ENCODE data around the gene MKNK1. TPM values are rescaled to one million over a fixed set of nuclear protein-coding genes. Genes with fewer than 3 reads are reported as not detected.

MKNK1 gene
- total and polyA plus RNA-seq, 2 of the 8 experiments (the other 6 are each of a cell fraction or from before 2014, with no cell fraction given) = 13.9 to 21.5 TPM

DNA sequence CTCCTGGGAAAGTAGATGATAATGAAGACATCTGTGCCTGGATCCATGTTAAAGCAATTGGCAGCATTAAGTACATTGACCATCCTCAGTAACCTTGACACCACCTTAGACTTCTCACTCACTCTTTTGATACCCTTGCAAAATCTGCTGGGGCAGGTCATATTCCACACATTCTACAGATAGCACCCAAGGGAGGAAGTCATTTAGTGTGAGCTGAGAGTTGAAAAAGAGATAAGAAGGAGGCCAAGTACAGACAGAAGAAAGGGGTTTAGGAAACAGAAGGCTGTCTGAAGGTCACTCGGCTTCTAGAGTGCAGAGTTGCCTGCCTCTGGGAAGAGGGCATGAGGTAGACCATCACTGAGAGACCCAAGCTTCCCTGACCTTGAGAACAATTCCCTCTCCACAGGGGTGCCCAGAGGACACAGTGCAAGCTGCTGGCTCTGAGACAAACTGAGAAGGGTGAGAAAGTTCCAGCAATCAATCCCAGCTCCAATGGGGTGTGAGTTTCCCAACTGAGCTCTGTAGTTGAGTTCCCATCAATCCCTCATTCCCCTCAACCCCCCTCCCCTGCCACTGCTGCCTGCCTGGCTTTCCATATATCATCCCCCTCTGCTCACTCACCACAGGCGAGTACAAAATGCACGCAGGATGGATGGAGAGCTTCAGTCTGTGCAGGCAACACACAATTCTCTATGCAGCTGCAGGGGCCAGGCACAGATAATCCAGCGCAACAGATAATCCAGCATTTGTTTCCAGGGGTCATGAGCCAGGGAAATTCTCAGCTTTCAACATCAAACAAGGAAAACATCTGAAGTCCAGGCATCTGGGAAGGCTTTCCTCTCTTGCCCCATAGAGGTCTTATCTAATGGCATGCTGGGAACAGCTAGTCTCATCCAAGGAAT lies 19.9 kb upstream of the MKNK1 start (continued):
- TF ChIP-seq TCF12 (IDR thresholded peaks at IDR 0.05; ENCODE audit: low read depth, low read length) (no peak), TAF1 (IDR thresholded peaks at IDR 0.05; ENCODE audit: low read depth, low read length) (no peak), SIN3A (conservative IDR thresholded peaks at IDR 0.05 in 1 of 2, IDR thresholded peaks at IDR 0.05 in 1 of 2; ENCODE audit: low read depth in 1 of 2, low read length in 2 of 2) (no peak)
- TF ChIP-seq, protein P1, sequence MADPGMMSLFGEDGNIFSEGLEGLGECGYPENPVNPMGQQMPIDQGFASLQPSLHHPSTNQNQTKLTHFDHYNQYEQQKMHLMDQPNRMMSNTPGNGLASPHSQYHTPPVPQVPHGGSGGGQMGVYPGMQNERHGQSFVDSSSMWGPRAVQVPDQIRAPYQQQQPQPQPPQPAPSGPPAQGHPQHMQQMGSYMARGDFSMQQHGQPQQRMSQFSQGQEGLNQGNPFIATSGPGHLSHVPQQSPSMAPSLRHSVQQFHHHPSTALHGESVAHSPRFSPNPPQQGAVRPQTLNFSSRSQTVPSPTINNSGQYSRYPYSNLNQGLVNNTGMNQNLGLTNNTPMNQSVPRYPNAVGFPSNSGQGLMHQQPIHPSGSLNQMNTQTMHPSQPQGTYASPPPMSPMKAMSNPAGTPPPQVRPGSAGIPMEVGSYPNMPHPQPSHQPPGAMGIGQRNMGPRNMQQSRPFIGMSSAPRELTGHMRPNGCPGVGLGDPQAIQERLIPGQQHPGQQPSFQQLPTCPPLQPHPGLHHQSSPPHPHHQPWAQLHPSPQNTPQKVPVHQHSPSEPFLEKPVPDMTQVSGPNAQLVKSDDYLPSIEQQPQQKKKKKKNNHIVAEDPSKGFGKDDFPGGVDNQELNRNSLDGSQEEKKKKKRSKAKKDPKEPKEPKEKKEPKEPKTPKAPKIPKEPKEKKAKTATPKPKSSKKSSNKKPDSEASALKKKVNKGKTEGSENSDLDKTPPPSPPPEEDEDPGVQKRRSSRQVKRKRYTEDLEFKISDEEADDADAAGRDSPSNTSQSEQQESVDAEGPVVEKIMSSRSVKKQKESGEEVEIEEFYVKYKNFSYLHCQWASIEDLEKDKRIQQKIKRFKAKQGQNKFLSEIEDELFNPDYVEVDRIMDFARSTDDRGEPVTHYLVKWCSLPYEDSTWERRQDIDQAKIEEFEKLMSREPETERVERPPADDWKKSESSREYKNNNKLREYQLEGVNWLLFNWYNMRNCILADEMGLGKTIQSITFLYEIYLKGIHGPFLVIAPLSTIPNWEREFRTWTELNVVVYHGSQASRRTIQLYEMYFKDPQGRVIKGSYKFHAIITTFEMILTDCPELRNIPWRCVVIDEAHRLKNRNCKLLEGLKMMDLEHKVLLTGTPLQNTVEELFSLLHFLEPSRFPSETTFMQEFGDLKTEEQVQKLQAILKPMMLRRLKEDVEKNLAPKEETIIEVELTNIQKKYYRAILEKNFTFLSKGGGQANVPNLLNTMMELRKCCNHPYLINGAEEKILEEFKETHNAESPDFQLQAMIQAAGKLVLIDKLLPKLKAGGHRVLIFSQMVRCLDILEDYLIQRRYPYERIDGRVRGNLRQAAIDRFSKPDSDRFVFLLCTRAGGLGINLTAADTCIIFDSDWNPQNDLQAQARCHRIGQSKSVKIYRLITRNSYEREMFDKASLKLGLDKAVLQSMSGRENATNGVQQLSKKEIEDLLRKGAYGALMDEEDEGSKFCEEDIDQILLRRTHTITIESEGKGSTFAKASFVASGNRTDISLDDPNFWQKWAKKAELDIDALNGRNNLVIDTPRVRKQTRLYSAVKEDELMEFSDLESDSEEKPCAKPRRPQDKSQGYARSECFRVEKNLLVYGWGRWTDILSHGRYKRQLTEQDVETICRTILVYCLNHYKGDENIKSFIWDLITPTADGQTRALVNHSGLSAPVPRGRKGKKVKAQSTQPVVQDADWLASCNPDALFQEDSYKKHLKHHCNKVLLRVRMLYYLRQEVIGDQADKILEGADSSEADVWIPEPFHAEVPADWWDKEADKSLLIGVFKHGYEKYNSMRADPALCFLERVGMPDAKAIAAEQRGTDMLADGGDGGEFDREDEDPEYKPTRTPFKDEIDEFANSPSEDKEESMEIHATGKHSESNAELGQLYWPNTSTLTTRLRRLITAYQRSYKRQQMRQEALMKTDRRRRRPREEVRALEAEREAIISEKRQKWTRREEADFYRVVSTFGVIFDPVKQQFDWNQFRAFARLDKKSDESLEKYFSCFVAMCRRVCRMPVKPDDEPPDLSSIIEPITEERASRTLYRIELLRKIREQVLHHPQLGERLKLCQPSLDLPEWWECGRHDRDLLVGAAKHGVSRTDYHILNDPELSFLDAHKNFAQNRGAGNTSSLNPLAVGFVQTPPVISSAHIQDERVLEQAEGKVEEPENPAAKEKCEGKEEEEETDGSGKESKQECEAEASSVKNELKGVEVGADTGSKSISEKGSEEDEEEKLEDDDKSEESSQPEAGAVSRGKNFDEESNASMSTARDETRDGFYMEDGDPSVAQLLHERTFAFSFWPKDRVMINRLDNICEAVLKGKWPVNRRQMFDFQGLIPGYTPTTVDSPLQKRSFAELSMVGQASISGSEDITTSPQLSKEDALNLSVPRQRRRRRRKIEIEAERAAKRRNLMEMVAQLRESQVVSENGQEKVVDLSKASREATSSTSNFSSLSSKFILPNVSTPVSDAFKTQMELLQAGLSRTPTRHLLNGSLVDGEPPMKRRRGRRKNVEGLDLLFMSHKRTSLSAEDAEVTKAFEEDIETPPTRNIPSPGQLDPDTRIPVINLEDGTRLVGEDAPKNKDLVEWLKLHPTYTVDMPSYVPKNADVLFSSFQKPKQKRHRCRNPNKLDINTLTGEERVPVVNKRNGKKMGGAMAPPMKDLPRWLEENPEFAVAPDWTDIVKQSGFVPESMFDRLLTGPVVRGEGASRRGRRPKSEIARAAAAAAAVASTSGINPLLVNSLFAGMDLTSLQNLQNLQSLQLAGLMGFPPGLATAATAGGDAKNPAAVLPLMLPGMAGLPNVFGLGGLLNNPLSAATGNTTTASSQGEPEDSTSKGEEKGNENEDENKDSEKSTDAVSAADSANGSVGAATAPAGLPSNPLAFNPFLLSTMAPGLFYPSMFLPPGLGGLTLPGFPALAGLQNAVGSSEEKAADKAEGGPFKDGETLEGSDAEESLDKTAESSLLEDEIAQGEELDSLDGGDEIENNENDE (IDR thresholded peaks at IDR 0.05; ENCODE audit: insufficient replicate concordance, low read length) = no peak

All from H1 (cell line).